H9 (cell line): ENCODE measurements around the gene CDRT4. TPM values are rescaled to one million over a fixed set of nuclear protein-coding genes. Genes with fewer than 3 reads are reported as not detected.
A peak's percentile ranks its signal among the peaks of the same experiment; 100 is the strongest.

Experiments used
- DNase-seq: peaks from one replicate; pipeline ENCODE4 v3.0.0-alpha.2; 2017
- H2AFZ ChIP-seq: one replicate; pipeline ENCODE4 v1.6.1; 2013; ENCODE audit warnings: mild to moderate bottlenecking, low read length, control low read depth, moderate library complexity
- H2AK5ac ChIP-seq: 2 replicates; pipeline ENCODE4 v1.6.1; 2013; ENCODE audit warnings: low read length, control low read depth, mixed read lengths; ENCODE audit not compliant: insufficient read length
- H2BK120ac ChIP-seq: one replicate; pipeline ENCODE4 v1.6.1; 2013; ENCODE audit warnings: low read depth, mild to moderate bottlenecking, low read length, control low read depth, inconsistent platforms; ENCODE audit not compliant: poor library complexity, severe bottlenecking
- H2BK12ac ChIP-seq: 2 replicates; pipeline ENCODE4 v1.6.1; 2013; ENCODE audit warnings: low read length, control low read depth, mixed read lengths, low read depth; ENCODE audit not compliant: insufficient read length
- H2BK15ac ChIP-seq: 2 replicates; pipeline ENCODE4 v1.6.1; 2013; ENCODE audit warnings: low read depth, low read length, control low read depth
- H2BK20ac ChIP-seq: one replicate; pipeline ENCODE4 v1.6.1; 2013; ENCODE audit warnings: low read depth, mild to moderate bottlenecking, low read length, control low read depth, inconsistent platforms; ENCODE audit not compliant: poor library complexity, severe bottlenecking
- H2BK5ac ChIP-seq: 2 replicates; pipeline ENCODE4 v1.6.1; 2013; ENCODE audit warnings: low read length, control low read depth, mixed read lengths; ENCODE audit not compliant: insufficient read length
- H3K14ac ChIP-seq: 2 replicates; pipeline ENCODE4 v1.6.1; 2013; ENCODE audit warnings: low read length, control low read depth; ENCODE audit not compliant: insufficient read depth
- H3K18ac ChIP-seq: 2 replicates; pipeline ENCODE4 v1.6.1; 2013; ENCODE audit warnings: low read depth, mild to moderate bottlenecking, mixed read lengths, low read length, control low read depth; ENCODE audit not compliant: insufficient read length
- H3K23ac ChIP-seq: 2 replicates; pipeline ENCODE4 v1.6.1; 2013; ENCODE audit warnings: low read length, control low read depth, mixed read lengths, low read depth; ENCODE audit not compliant: insufficient read length
- H3K23me2 ChIP-seq: 2 replicates; pipeline ENCODE4 v1.6.1; 2013; ENCODE audit warnings: low read depth, mild to moderate bottlenecking, mixed read lengths, low read length, control low read depth; ENCODE audit not compliant: insufficient read length, poor library complexity, severe bottlenecking
- H3K27ac ChIP-seq: 2 replicates; pipeline ENCODE4 v1.5.1; 2013; ENCODE audit warnings: low read length, control low read depth, mixed read lengths, low read depth; ENCODE audit not compliant: insufficient read length
- H3K27me3 ChIP-seq: 2 replicates; pipeline ENCODE4 v1.6.1; 2013; ENCODE audit warnings: low read length, control low read depth, inconsistent platforms; ENCODE audit not compliant: insufficient read depth
- H3K4ac ChIP-seq: 2 replicates; pipeline ENCODE4 v1.6.1; 2013; ENCODE audit warnings: low read depth, mild to moderate bottlenecking, control low read depth, inconsistent platforms, low read length, moderate library complexity
- H3K4me1 ChIP-seq: 2 replicates; pipeline ENCODE4 v1.6.1; 2013; ENCODE audit warnings: low read length, control low read depth, inconsistent platforms; ENCODE audit not compliant: insufficient read depth
- H3K4me2 ChIP-seq: 2 replicates; pipeline ENCODE4 v1.6.1; 2013; ENCODE audit warnings: low read length, control low read depth, mixed read lengths; ENCODE audit not compliant: insufficient read length, insufficient read depth
- H3K56ac ChIP-seq: 2 replicates; pipeline ENCODE4 v1.6.1; 2013; ENCODE audit warnings: low read depth, mild to moderate bottlenecking, mixed read lengths, low read length, control low read depth; ENCODE audit not compliant: insufficient read length
- H3K79me1 ChIP-seq: 2 replicates; pipeline ENCODE4 v1.6.1; 2013; ENCODE audit warnings: low read depth, mild to moderate bottlenecking, moderate library complexity, low read length, control low read depth, inconsistent platforms; ENCODE audit not compliant: insufficient read depth, poor library complexity, severe bottlenecking
- H3K79me2 ChIP-seq: 2 replicates; pipeline ENCODE4 v1.6.1; 2013; ENCODE audit warnings: low read length, control low read depth, inconsistent platforms; ENCODE audit not compliant: insufficient read depth
- H3K9ac ChIP-seq: 2 replicates; pipeline ENCODE4 v1.6.1; 2013; ENCODE audit warnings: low read length, control low read depth, mixed read lengths; ENCODE audit not compliant: insufficient read length; ENCODE audit errors: extremely low read depth
- H3K9me3 ChIP-seq: one replicate; pipeline ENCODE4 v1.6.1; 2013; ENCODE audit warnings: low read depth, low read length, inconsistent platforms; ENCODE audit not compliant: control insufficient read depth
- H3T11ph ChIP-seq: one replicate; pipeline ENCODE4 v1.6.1; 2013; ENCODE audit warnings: mild to moderate bottlenecking, low read length, control low read depth, inconsistent platforms
- H4K20me1 ChIP-seq: one replicate; pipeline ENCODE4 v1.6.1; 2013; ENCODE audit not compliant: control insufficient read depth, insufficient read length, insufficient read depth
- H4K5ac ChIP-seq: 2 replicates; pipeline ENCODE4 v1.6.1; 2013; ENCODE audit warnings: low read depth, mild to moderate bottlenecking, mixed read lengths, low read length, control low read depth; ENCODE audit not compliant: insufficient read length
- H4K8ac ChIP-seq: replicated peaks from 2 replicates; pipeline ENCODE4 v1.6.1; 2013; ENCODE audit warnings: low read length, control low read depth, mixed read lengths, low read depth; ENCODE audit not compliant: insufficient read length
- H4K91ac ChIP-seq: 2 replicates; pipeline ENCODE4 v1.6.1; 2013; ENCODE audit warnings: low read depth, mild to moderate bottlenecking, moderate library complexity, mixed read lengths, low read length, control low read depth; ENCODE audit not compliant: insufficient read length
- H3K27ac Mint-ChIP-seq, 3 experiments: 2 replicates in 2 of 3; 3 replicates in 1 of 3; pipeline ENCODE4 v1.8.0; 2020 to 2021; ENCODE audit warnings: mixed read lengths in 3 of 3, mild to moderate bottlenecking in 1 of 3, moderate library complexity in 1 of 3
- H3K27me3 Mint-ChIP-seq: 2 replicates; pipeline ENCODE4 v1.8.0; 2021; ENCODE audit warnings: low read depth, mild to moderate bottlenecking, moderate library complexity, mixed read lengths
- H3K36me3 Mint-ChIP-seq, 3 experiments: 2 replicates in 2 of 3; 3 replicates in 1 of 3; pipeline ENCODE4 v1.8.0; 2020 to 2021; ENCODE audit warnings: low read depth in 3 of 3, mixed read lengths in 3 of 3; ENCODE audit not compliant: insufficient read depth in 1 of 3
- H3K4me1 Mint-ChIP-seq, 2 experiments: 2 replicates each; pipeline ENCODE4 v1.8.0; 2020; ENCODE audit warnings: mixed read lengths in 2 of 2
- H3K4me3 Mint-ChIP-seq, 2 experiments: 2 replicates in 1 of 2; 3 replicates in 1 of 2; pipeline ENCODE4 v1.8.0; 2020 to 2021; ENCODE audit warnings: mild to moderate bottlenecking in 2 of 2, mixed read lengths in 2 of 2, moderate library complexity in 1 of 2
- H3K9me3 Mint-ChIP-seq, 2 experiments: 2 replicates in 1 of 2; 3 replicates in 1 of 2; pipeline ENCODE4 v1.8.0; 2020; ENCODE audit warnings: mild to moderate bottlenecking in 2 of 2, mixed read lengths in 2 of 2, moderate library complexity in 1 of 2
- CTCF ChIP-seq: fragments of 200-600 bp; sonication (generic); conservative IDR thresholded peaks from 3 replicates; pipeline ENCODE4 v1.8.0; 2021; ENCODE audit warnings: antibody characterized with exemption, mild to moderate bottlenecking
- WGBS: extraction: QIAGEN DNeasy Blood & Tissue Kit; methylation state at CpG from one replicate; pipeline ENCODE4 v1.1.7; 2013; ENCODE audit warnings: missing lambda C conversion rate, low lambda C conversion rate, mixed read lengths; ENCODE audit not compliant: insufficient read length; ENCODE audit errors: extremely low coverage; 5-methylcytosine and 5-hydroxymethylcytosine counted together
- total RNA-seq: library from RNA; stranded (reverse); gene quantifications from 2 replicates; pipeline ENCODE4 v1.2.1, GENCODE V29; 2021

Gene CDRT4
- total RNA-seq, 1 experiment from 2014 or later, result 3.8 TPM

- H3K27me3 ChIP-seq, result no peaks in the 10 kb centered on the region
- H3T11ph ChIP-seq, result no peak overlapping the region
- Mint-ChIP-seq H3K36me3 (no peaks in the 10 kb centered on the region), H3K9me3 (no peaks in the 10 kb centered on the region), H3K27me3 (peaks cover 4% of the 10 kb centered on the region), H3K4me1 (peaks cover 4 to 6% of the 10 kb centered on the region in 2 experiments; a peak in 2 of 4 replicates), H3K27ac (no peak overlapping the region), H3K4me3 (no peak overlapping the region)
- H3K14ac ChIP-seq, result no peak overlapping the region
- H2BK120ac ChIP-seq, result no peak overlapping the region
- no peaks in the 10 kb centered on the region for H3K79me2 ChIP-seq
- no peak overlapping the region for H2AK5ac ChIP-seq
- H4K20me1 ChIP-seq, result no peaks in the 10 kb centered on the region
- peak; percentile 19 for DNase-seq
- H3K56ac ChIP-seq, result no peak overlapping the region
- no peaks in the 10 kb centered on the region for H3K9me3 ChIP-seq
- no peaks in the 10 kb centered on the region for H3K23me2 ChIP-seq
- H3K4ac ChIP-seq, result no peak overlapping the region
- no peak overlapping the region for H3K27ac ChIP-seq
- no peak overlapping the region for H2AFZ ChIP-seq
- H3K18ac ChIP-seq, result no peak overlapping the region
- no peak overlapping the region for H4K5ac ChIP-seq
- no CpG with 5 or more reads among the region's 6 CpGs for WGBS
- no peak overlapping the region for H2BK20ac ChIP-seq
- H2BK5ac ChIP-seq, result no peak overlapping the region
- H4K8ac ChIP-seq, result no peak overlapping the region
- no peaks in the 10 kb centered on the region for H3K4me1 ChIP-seq
- H3K23ac ChIP-seq, result no peak overlapping the region
- no peak overlapping the region for H3K9ac ChIP-seq
- H2BK12ac ChIP-seq, result no peak overlapping the region
- H3K4me2 ChIP-seq, result no peak overlapping the region
- H4K91ac ChIP-seq, result no peak overlapping the region
- no peaks in the 10 kb centered on the region for H3K79me1 ChIP-seq
- no peak overlapping the region for H2BK15ac ChIP-seq
- no peak for TF ChIP-seq CTCF
Measured at GRCh38 chr17:15399443-15399842, 68.0 kb downstream of the CDRT4 start.
